HCT116 (cell line): ENCODE data around the gene OR6C1. TPM values are rescaled to one million over a fixed set of nuclear protein-coding genes. Genes with fewer than 3 reads are reported as not detected.

Experiments used
- total RNA-seq: library from RNA; stranded (reverse); gene quantifications from one replicate; pipeline ENCODE4 v1.2.1, GENCODE V29; 2021; ENCODE audit not compliant: unreplicated experiment

Gene OR6C1
- total RNA-seq, 1 experiment from 2014 or later: not detected

Other genes starting within 250 kb of the OR6C1 start
- not detected for gene OR9K2, start 187.9 kb upstream of the OR6C1 start, total RNA-seq
- not detected for gene OR10A7, start 93.3 kb upstream of the OR6C1 start, total RNA-seq
- not detected for gene OR6C74, start 69.7 kb upstream of the OR6C1 start, total RNA-seq
- gene OR6C6, start 17.8 kb upstream of the OR6C1 start, total RNA-seq: not detected
- not detected for gene OR6C3, start 16.4 kb downstream of the OR6C1 start, total RNA-seq
- not detected for gene OR6C75, start 48.6 kb downstream of the OR6C1 start, total RNA-seq
- gene OR6C65, start 86.2 kb downstream of the OR6C1 start, total RNA-seq: not detected
- not detected for gene OR6C76, start 111.9 kb downstream of the OR6C1 start, total RNA-seq
- gene OR6C2, start 129.7 kb downstream of the OR6C1 start, total RNA-seq: not detected
- not detected for gene OR6C70, start 155.8 kb downstream of the OR6C1 start, total RNA-seq
- gene OR6C68, start 178.0 kb downstream of the OR6C1 start, total RNA-seq: not detected
- gene OR6C4, start 235.3 kb downstream of the OR6C1 start, total RNA-seq: not detected